ELR (cell line): ENCODE data around the gene COBLL1.
"Not testable (repeated sequence)": the region's sequence is repeated elsewhere in the genome, so short reads cannot be mapped to it uniquely, and the experiment has no call there.

Experiments
- DNase-seq: peaks from one replicate; pipeline ENCODE4 v3.0.0-alpha.2; 2015; ENCODE audit warnings: low read depth

Gene COBLL1

GRCh38 chr2:164859906-164860693 lies 18.5 kb upstream of the COBLL1 start:
- not testable (repeated sequence) for DNase-seq

GRCh38 chr2:164859251-164859818 lies 17.7 kb upstream of the COBLL1 start:
- no peak for DNase-seq

- no peak for DNase-seq
Measured at GRCh38 chr2:164852086-164852485, 10.5 kb upstream of the COBLL1 start.

- DNase-seq = no peak
Measured at GRCh38 chr2:164850235-164850634, 8.6 kb upstream of the COBLL1 start.

- DNase-seq = no peak
Measured at GRCh38 chr2:164849506-164849905, 7.9 kb upstream of the COBLL1 start.

GRCh38 chr2:164847981-164848741 lies 6.5 kb upstream of the COBLL1 start:
- DNase-seq = no peak

- no peak for DNase-seq
Measured at GRCh38 chr2:164847291-164847690, 5.7 kb upstream of the COBLL1 start.

GRCh38 chr2:164846276-164846675 lies 4.7 kb upstream of the COBLL1 start:
- no peak for DNase-seq

- DNase-seq = peak; percentile 30
Measured at GRCh38 chr2:164843346-164843911, 1.8 kb upstream of the COBLL1 start.

- no peak for DNase-seq
Measured at GRCh38 chr2:164842624-164842966, 972 bp upstream of the COBLL1 start.

GRCh38 chr2:164840930-164841718 lies 499 bp downstream of the COBLL1 start:
- peak; percentile 74 for DNase-seq

- DNase-seq = peak; percentile 21
Measured at GRCh38 chr2:164840458-164840929, 1.1 kb downstream of the COBLL1 start.

GRCh38 chr2:164839914-164840457 lies 1.6 kb downstream of the COBLL1 start:
- peak; percentile 54 for DNase-seq

- DNase-seq = no peak
Measured at GRCh38 chr2:164837807-164838206, 3.8 kb downstream of the COBLL1 start.

- no peak for DNase-seq
Measured at GRCh38 chr2:164836907-164837306, 4.7 kb downstream of the COBLL1 start.

- no peak for DNase-seq
Measured at GRCh38 chr2:164835302-164835701, 6.3 kb downstream of the COBLL1 start.

- no peak for DNase-seq
Measured at GRCh38 chr2:164831887-164832286, 9.7 kb downstream of the COBLL1 start.

GRCh38 chr2:164831180-164831579 lies 10.4 kb downstream of the COBLL1 start:
- DNase-seq = no peak

GRCh38 chr2:164826293-164827243 lies 15.1 kb downstream of the COBLL1 start:
- no peak for DNase-seq

- peak; percentile 52 for DNase-seq
Measured at GRCh38 chr2:164824872-164825271, 16.8 kb downstream of the COBLL1 start.
